HG02798 (cell line): Measurements from ENCODE around the gene CDK11A.
"Not testable (repeated sequence)": the region's sequence is repeated elsewhere in the genome, so short reads cannot be mapped to it uniquely, and the experiment has no call there.

Experiments used
- ATAC-seq: cut with Tn5 transposase; IDR thresholded peaks from one replicate; pipeline ENCODE4 v1.9.1; 2021; ENCODE audit warnings: mild to moderate bottlenecking; ENCODE audit not compliant: unreplicated experiment, poor library complexity

CDK11A gene

DNA sequence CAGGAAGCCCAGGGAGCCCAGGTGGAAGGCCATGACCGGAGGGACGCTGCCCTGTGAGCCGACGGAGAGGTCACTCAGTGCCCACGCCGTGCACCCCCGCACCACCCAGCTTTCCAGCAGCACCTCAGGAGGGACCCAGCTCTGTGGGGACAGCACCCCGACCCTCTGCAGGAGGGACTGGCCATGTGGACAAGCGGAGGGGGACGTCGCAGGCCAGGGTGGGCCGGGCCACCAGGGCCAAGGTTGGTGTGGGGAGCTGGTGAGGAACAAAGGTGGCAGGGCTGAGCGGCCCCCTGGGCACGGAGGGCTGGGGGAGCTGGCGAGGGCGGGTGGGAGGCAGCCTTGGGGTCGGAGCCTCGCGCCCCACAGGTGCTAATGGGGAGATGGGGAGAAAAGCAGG, 31.3 kb upstream of the CDK11A start:
- no peak for ATAC-seq

DNA sequence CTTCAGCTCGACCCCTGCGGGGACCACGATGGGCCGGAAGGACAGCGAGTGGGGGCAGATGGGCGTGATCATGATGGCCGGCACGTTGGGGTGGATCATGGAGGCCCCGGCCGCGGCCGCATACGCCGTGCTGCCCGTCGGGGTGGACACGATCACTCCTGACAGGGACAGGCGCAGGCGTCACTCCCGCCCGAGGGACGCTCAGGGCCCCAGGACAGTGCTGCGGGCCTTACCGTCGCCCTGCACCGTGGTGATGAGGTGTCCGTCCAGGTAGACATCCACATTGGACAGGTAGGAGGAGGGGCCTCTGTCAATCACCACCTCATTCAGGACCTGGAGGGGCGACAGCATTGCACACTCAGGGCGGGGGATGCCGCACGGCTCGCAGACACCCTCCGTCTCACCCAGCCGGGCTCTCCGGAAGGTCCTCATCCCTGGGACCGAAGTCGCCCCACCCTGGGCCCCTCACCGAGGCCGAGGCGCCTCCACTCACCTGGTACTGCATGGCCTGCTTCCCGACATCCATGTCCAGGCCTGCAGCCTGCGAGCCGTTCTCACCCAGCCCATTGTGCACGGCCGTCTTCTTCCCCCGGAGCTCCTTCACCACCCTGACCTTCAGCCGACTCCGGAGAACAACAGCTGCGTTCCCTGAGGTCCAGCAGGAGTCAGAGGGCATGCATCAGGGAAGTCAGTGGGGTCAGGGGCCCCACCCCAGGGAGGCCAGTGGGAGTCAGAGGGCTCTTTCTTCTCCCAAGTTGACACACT, 30.1 kb upstream of the CDK11A start:
- no peak for ATAC-seq

DNA sequence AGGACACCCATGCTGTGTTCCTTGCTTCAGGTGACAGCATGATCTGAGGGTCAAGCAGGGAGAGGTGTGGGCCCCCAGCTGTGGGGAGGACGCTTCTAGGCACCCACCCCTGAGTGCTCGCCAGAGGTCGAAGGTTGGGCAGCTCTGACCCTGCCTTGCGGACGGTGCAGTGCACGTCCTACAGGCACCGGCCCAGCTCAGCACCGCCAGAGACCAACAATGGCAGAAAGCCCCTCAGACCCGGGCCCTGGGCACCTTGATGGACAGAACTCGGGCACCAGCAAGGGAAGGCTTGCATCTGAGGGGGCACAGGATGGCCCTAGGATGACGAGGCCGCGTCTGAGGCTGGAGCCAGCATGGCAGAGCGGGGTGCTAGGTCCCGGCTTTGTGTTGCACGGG, 29.4 kb upstream of the CDK11A start:
- ATAC-seq, result no peak

DNA sequence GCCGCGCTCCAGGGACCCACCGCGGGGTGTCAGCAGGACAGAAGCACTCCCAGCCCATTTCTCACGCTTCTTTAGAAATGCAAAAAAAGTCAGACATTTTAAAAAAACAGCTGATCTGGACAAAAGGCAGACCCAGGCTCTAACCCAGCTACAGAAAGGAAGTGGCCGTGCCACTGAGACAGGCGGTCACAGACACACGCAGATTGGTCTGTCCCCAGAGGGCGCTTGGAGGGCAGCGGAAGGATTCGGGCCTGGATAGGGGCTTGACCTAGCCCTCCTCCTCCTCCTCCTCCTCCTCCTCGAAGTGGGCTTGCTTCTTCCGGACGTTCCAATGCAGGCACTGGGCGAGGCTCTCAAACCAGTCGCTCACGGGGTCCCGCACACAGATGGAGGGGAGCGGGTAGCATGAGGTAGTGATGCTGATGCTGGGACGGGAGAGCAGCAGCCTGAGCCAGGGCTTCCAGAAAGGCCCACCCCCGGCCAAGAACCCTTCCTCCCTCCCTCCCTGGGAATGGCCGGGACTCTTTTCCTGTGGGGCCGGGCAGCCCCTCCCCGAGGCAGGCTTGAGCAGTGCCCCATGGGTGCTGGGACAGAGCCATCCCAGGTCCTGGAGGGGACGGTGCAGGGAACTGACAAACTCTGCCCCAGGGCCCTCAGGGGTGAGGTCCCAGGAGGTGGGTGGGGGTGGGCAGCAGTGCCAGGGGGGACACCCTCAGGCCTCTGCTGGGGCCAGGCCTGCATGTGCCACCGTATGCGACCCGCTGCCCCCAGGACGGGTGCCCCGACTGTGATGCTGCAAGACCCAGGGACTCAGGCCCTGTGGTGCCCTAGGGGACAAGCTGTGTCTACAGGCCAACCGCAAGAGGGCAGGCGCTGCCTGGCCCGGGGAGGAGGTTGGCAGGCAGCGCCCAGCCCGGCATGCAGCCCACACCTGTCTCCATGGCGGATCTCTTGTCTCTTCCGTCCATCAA, 28.8 kb upstream of the CDK11A start:
- no peak for ATAC-seq

DNA sequence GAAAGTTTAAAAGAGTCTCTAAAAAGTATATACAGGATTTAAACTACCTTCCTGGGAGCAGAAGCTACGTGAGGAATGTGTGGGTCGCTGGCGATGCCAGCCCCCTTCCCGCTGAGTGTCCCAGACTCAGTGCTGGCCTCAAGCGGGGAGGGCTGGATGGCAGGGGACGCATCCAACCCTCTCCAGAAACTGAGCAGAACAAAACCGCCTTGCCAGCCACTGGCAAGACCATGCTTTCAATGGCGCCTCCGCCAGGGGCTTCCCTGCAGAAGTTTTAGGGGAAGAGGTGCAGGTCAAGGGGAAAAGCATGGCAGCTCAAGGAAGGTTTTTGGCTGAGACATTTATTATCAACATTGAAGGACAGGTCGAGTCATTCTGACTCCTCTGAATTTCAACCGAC, 28.0 kb upstream of the CDK11A start:
- ATAC-seq, result no peak

DNA sequence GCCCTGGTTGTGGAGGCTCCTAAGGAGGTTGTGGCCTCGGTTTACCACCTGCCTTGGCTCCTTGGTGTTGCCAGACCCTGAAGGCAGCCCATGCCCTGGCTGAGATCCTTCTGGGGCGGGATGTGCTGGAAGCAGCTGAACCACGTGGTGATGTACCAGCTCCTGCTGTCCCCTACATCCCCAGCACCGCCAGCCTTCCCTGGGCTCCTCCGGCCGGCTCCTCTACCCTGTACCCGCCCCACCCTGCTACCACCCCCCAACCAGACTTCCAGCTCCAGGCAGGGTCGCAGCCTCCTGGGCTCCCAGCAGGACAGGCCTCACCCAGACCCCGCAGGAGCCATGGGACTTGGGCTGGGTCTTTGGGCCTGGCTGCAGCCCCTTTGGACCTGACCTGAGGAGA, 25.8 kb upstream of the CDK11A start:
- not testable (repeated sequence) for ATAC-seq

DNA sequence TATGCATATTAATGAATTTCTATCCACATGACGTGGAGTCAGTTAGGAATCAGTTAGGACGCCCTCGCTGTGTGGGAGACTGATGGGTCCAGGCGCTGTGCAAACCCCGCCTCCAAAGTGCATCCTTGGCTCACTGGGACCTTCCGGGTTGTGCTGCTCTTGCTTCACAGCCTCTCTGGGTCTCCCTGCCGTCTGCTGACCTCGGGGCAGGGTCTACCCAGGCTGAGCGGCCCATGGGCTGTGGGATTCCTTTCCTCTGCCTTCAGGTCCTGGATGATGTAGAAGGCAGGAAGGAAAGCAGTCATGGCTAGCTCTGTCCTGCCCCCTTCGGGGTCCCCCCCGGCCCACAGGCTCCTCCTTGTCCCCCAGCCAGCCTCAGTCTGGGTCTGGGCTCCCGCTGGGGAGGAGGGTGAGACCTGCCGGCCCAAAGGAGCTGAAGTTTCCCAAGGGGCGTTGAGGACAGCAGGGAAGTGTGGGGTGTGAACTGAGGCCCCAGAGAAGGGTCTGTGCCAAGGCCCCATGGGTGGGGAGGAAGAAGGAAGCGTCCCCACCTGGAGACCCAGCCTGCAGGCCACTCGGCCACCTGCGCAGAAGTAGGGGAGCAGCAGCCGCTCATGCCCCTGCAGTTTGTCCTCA, 24.6 kb upstream of the CDK11A start:
- ATAC-seq, result no peak

DNA sequence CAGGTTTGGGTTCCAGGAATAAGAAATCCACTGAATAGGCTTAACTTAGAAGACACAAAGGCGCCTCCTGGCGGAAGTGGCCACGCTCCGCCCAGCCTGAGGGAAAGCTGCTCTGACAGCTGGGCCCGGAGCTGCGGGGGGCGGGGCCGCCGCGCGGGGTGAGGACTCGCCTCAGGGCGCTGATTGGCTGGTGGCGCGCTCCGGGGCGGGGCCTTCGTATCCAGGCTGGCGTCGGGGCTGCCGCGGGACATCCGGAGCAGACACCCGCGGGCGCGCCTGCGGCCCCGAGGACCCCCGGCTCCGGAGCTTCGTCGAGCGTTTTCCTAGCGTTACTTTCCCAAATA, 22.4 kb upstream of the CDK11A start:
- ATAC-seq, result peak; percentile 90

DNA sequence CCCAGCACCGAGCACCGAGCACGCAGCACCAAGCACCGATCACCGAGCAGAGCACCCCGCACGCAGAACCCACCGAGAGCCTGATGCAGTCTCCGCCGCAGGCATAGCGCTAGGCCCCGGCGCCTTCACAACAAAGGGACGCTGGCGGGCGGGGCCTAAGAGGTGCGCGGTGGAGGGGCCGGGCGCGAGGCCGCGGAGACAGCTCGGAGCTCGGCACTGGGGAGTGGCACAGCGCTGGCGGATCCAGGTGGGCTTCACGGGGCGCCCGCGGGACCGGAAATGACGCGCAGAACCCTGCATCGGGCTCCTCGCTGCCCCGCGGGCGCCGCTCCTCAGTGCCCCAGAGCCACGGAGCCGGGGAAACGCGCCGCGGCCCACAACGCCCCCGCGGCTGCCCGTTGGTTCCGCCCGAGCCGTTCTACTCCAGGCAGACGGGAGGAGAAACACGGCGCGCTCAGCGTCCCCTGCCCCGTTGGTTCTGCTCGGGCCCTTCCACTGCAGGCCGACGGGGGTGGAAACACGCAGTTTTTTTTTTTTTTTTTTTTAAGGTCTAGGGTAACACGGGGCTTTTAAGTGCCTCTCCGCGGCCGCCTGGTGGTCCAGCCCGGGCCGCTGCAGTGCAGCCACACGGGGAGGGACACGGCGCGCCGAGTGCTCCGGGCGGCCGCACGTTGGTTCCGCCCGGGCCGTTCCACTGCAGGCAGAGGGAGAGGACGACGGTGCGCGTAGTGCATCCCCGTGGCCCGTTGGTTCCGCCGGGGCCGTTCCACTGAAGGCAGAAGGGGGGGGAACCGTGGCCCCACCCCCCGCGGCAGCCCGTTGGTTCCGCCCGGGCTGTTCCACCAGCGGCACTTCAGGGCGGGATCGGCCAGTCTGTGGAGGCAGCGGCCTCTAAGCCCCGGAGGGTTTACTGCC, 21.8 kb upstream of the CDK11A start:
- peak; percentile 76 for ATAC-seq

DNA sequence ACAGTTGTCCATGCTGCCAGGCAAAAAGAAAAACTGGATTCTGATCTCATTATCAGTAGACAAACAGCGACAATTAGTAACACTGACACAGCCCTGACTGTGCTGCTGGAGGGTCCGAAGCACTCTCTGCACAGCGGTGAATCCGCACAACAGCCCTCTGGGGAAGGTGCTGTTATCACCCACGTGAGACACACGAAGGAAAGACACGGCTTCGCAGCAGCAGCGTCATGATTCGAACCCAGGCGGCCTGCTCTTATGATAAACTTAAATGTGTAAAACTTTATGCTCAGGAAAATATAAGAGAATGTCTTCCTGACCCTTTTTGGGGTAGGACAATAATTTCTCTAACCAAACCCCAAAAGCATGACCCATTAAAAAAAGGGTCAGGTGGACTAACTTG, 18.4 kb upstream of the CDK11A start:
- not testable (repeated sequence) for ATAC-seq

DNA sequence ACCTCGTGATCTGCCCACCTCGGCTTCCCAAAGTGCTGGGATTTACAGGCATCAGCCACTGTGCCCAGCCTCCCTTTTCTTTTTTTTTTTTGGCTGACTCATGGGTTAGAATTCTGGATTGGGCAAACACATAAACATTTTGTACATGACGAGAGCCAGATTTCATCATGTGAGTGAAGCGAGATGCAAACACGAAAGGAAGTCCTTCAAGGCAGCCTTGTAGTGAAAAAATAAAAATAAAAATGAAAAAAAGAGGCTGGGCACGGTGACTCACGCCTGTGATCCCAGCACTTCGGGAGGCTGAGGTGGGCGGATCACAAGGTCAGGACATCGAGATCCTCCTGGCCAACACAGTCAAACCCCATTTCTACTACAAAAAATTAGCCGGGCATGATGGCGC, 16.9 kb upstream of the CDK11A start:
- ATAC-seq, result not testable (repeated sequence)

DNA sequence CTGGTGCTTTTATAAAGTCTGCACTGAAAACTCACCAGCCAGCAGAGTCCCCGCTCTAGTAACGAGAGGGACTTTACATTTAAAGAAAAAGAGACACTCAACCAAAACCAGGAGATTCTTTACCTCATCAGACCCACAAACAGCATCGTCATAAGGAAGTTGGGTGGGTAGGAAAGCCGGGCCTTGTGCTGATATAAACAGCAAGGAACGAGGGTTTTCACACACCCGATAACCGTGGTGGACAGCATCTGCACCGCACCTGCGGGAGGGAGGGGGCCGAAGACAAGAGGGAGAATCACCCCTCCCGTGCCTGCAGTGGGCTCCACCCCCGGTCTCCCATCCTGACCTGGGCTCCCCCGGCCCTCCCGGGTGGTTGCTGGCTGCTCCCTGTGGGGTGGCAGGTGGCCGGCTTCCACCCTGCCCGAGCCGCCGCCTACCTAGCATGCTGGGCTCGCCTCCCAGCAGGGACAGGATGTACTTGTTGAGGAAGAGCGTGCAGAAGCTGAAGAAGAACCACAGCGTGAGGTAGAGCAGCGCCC, 14.7 kb upstream of the CDK11A start:
- peak; percentile 25 for ATAC-seq

DNA sequence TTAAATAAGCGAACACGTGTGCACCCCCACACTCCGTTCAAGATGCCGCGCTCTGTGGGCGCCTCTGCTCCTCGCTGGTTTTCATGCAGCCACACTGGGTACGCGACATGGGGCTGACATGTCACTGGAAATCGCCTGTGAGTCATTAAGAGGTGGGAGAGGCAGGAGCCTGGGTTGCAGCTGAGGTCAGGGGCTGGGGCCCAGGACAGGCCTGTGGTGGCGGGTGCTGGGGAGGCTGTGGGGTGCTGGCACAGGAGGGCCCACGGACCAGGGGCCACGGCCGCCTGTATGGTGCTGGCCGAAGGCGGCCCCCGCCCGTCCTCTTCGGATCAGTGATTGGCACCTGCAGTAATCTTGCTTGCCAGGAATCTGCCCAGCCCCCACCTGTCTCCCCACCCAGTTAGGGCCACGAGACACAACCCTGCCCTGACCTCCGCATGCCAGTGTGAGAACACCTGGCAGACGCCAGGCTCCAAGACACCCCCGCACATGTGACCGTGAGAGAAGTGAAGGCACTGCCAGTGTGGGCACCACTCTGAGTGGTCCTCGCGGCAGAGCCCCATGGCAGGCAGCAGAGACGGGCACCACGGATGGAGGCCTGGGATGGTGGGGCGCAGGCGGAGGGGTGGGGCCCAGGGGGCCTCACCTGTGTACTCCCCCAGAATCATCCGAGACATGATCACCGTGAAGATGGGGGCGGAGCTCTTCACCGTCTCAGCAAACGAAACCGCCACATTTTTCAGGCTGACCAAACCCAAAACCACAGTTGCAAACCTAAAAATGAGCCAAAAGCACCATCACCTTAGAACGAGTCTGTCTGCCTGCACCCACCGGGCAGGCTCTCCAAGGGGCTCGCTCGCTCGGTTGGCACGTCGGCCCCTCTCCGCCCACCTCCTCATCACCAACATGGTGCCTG, 13.8 kb upstream of the CDK11A start:
- peak; percentile 67 for ATAC-seq

DNA sequence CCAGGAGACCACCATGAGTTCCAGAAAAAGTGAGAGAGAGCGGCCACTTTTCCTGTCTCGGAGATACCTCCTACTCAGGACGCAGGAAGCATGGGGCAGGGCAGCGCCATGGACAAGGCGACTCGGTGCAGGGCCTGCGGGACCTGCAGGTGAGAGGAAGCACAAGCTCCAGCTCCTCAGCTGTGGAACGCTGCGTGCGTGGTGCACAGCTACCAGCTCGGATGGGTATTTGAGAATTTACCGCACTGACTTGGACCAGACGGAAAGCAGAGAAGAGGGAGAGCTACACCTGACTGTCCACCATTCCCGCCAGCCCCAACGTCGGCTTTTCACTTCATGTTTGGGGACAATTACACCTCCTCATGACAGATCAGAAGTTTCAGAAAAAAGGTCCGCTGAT, 8.2 kb upstream of the CDK11A start:
- no peak for ATAC-seq

DNA sequence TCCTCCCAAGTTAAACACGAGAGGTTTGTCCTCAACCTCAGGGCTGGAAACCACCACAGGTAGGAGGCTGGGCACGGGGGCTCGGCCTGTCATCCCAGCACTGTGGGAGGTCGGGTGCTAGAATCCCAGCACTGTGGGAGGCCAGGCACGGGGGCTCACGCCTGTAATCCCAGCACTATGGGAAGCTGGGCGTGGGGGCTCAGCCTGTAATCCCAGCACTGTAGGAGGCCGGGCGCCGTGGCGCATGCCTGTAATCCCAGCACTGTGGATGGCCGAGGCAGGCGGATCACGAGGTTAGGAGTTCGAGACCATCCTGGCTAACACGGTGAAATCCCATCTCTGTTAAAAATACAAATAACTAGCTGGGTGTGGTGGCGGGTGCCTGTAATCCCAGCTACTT, 6.7 kb upstream of the CDK11A start:
- ATAC-seq, result no peak

DNA sequence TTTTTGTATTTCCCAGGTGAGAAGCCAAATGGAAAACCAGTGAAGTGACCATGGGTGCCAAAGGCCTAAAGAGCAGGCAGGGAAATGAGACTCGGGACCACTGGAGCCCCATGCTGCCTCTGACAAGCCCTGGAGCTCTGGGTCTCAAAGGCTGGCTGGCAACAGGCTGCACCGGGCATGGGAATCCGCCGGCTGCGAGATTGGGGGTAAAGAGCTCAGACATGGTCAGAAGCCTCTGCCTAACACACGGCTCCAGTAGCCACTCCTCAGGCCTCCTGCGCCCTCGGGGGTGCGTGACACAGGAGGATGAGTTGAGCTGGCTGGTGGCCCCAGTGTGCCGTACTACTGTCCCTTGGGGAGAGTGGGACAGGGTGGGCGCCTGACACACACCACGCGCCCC, 6.1 kb upstream of the CDK11A start:
- ATAC-seq, result not testable (repeated sequence)

DNA sequence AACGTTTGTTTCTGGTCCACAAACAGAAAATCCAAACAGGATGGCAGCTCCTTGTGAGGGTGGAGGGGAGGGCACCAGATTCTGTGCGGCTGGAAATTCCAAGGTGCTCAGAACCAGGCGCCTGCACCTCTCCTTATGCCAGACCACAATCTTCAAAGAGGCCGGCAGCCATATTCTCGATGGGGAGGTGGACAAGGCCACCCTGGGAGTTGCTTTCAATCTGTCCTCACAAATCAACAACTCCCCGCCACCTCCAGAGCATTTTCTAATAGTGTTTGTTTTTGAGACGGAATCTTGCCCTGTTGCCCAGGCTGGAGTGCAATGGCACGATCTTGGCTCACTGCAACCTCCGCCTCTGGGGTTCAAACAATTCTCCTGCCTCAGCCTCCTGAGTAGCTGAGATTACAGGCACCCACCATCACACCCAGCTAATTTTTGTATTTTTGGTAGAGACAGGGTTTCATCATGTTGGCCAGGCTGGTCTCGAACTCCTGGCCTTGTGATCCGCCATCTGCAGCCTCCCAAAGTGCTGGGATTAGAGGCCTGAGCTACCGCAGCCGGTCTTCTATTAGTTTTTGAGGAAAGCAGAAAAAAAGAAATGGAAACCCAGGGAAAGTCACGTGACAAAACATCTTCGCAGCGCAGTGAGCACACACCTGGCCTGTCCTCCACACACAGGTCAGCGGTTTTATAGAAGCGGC, 5.1 kb upstream of the CDK11A start:
- not testable (repeated sequence) for ATAC-seq
